ENCODE results near the gene IL5RA.

The IL5RA gene, protein sequence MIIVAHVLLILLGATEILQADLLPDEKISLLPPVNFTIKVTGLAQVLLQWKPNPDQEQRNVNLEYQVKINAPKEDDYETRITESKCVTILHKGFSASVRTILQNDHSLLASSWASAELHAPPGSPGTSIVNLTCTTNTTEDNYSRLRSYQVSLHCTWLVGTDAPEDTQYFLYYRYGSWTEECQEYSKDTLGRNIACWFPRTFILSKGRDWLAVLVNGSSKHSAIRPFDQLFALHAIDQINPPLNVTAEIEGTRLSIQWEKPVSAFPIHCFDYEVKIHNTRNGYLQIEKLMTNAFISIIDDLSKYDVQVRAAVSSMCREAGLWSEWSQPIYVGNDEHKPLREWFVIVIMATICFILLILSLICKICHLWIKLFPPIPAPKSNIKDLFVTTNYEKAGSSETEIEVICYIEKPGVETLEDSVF

DNA sequence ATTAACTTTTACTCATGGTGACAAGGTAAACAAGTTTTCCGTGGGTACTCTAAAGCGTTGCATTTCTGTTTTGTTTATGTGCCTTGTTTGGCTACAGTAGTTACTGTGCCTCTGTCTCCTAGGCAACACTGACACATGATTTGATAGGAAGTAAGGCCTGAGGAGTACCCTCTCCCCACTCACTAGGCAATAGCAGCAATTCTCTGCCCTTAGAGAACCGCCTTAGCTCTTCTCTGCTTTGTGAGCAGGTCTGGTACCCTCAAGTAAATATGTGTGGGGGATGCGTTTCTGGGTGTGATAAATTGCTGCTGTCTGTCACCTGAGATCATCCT, at the start of gene IL5RA:
IL5RA (minus strand) TSS at position 76 of the 332 bp plus-strand sequence. CDS start 5,390 bp downstream, outside the sequence.
- peak; percentile 9 for DNase-seq (ENCODE audit: low read depth)
- TF ChIP-seq, protein P1, sequence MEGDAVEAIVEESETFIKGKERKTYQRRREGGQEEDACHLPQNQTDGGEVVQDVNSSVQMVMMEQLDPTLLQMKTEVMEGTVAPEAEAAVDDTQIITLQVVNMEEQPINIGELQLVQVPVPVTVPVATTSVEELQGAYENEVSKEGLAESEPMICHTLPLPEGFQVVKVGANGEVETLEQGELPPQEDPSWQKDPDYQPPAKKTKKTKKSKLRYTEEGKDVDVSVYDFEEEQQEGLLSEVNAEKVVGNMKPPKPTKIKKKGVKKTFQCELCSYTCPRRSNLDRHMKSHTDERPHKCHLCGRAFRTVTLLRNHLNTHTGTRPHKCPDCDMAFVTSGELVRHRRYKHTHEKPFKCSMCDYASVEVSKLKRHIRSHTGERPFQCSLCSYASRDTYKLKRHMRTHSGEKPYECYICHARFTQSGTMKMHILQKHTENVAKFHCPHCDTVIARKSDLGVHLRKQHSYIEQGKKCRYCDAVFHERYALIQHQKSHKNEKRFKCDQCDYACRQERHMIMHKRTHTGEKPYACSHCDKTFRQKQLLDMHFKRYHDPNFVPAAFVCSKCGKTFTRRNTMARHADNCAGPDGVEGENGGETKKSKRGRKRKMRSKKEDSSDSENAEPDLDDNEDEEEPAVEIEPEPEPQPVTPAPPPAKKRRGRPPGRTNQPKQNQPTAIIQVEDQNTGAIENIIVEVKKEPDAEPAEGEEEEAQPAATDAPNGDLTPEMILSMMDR (conservative IDR thresholded peaks at IDR 0.05; ENCODE audit: low read depth, low read length): no peak
- no peak within 1 kb of the TSS for H3K4me3 ChIP-seq (ENCODE audit: low read depth, low read length)

DNA sequence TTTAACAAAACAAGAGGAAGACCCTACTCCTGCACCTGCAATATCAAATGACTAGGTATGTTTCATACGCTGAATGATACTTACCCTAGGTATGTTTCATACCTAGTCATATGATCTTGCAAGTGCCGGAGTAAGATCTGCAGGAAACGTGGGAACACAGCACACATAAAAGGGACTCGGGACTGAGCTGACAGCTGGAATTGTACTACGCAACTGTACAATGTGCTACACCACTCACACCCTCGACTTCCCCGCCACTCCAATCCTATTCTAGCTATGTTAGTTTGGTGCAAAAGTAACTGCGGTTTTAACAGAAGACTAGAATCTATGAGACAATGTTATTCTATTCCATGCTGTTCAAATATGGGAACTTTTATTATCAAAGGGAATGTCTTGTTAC, 47.3 kb upstream of the IL5RA start:
- TF ChIP-seq, protein P1 (conservative IDR thresholded peaks at IDR 0.05; ENCODE audit: low read depth, low read length): no peak
- no peak for DNase-seq (ENCODE audit: low read depth)
- no peak overlapping the region for H3K4me3 ChIP-seq (ENCODE audit: low read depth, low read length)

DNA sequence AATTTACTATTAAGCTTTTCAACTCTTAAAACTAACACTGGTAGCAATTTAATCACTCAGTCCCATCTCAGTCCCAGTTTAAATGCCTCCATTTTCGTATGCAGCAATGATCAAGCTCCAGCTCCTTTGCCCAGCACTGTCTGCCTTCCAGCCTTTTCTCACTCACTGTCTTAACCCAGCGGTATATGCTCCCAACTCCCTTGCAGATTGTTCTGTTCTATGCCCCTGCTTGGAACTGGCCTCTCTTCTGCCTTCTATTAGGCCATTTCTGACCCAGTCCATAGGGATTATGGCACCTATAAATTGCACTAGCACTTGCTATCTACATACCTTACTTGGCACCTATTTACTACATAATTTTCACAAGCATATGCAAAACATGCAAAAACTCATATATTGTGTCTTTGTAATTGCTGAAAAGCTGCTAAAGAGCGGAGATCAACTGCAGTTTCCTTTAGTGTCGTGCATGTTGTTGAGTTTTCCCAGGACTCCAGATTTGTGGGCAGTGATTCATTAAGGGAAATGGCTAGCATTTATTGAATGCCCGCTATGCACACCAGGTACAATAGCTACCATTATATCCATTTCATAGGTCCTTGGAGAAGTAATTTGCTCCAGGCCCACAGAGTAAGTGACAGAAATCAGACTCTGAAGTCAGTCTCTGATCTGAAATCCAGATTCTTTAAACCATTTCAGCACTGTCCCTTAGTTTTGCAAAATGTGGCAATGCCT, 44.9 kb upstream of the IL5RA start:
- no peak for DNase-seq (ENCODE audit: low read depth)
- TF ChIP-seq, protein P1 (conservative IDR thresholded peaks at IDR 0.05; ENCODE audit: low read depth, low read length): no peak
- H3K4me3 ChIP-seq (ENCODE audit: low read depth, low read length): no peak overlapping the region

DNA sequence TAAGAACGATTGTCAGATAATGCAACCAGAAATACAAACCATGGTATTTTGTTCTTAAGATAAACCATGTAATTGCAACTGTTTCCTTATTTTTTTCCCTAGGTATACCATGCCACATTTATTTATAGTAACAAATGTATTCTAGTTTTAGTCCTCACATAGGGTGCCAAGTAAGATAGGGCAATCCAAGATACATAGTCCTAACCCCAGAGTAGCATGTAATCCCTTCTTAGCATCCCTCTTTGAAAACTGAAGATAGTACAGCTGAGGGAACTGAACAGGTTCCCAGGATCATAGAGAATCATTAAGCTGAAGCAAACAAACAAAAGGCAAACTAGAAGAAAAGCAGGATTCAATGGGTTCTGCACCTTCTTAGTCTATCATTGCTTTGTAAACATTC, 41.3 kb upstream of the IL5RA start:
- H3K4me3 ChIP-seq (ENCODE audit: low read depth, low read length): no peak overlapping the region
- TF ChIP-seq, protein P1 (conservative IDR thresholded peaks at IDR 0.05; ENCODE audit: low read depth, low read length): no peak
- DNase-seq (ENCODE audit: low read depth): no peak

DNA sequence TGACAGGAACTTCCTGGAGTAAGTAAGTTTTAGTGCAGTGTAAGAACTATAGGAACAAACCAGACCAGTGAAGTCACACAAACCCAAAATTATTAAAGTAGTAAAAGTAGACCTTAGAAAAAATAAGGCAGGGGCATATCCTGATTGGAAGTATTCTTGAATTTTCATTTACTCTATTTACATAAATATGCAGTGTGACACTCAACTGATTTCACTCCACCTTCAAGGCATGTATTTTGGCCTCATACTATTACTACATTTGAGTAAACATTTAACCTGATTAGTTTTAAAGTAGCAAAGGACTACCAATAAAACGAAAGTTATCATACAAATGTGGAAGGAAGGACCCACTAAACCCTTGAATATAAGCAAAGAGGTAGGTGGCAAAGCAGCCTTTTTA, 39.4 kb upstream of the IL5RA start:
- DNase-seq (ENCODE audit: low read depth): no peak
- no peak overlapping the region for H3K4me3 ChIP-seq (ENCODE audit: low read depth, low read length)
- TF ChIP-seq, protein P1 (conservative IDR thresholded peaks at IDR 0.05; ENCODE audit: low read depth, low read length): no peak

DNA sequence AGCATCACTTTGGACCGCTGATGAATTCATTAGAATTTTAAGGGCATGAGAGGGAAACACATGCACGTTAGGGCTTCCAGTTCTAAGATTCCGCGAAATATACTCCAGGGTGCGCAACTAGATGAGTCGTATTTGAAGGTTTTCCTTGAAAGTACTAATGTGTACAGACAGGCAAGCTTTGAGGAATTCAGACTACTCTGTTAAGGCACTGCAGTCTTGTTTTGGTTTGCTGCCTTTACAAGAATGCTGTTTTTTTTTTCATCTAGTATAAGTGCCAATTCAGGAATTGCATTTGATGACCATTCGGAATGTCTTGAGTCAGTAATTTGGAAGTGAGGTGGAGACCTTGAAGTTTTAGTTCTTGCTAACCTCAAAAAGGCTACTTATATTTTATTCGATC, 35.7 kb upstream of the IL5RA start:
- H3K4me3 ChIP-seq (ENCODE audit: low read depth, low read length): no peak overlapping the region
- no peak for DNase-seq (ENCODE audit: low read depth)
- TF ChIP-seq, protein P1 (conservative IDR thresholded peaks at IDR 0.05; ENCODE audit: low read depth, low read length): no peak

All from choroid plexus epithelial cell (primary cell).